OCI-LY7 (cell line): Measurements from ENCODE around the gene CFL1. TPM values are rescaled to one million over a fixed set of nuclear protein-coding genes. Genes with fewer than 3 reads are reported as not detected.

Source experiments
- BruUV-seq: library from RNA; stranded (reverse); fragments of 400-500 nt; replicated peaks from 2 replicates; lab custom pipeline; 2021; lab: Mats Ljungman, UMichigan
- CTCF ChIA-PET: fragments of 300-600 bp; sonication (Branson Sonifier 250); formaldehyde crosslinking; loops from one replicate; lab custom pipeline; 2022; ENCODE audit warnings: antibody characterized with exemption; ENCODE audit not compliant: unreplicated experiment; lab: Charles Lee
- POLR2A ChIA-PET: fragments of 300-600 bp; sonication (Branson Sonifier 250); formaldehyde crosslinking; loops from one replicate; lab custom pipeline; 2022; ENCODE audit warnings: antibody characterized with exemption; lab: Charles Lee
- DNase-seq: peaks from one replicate; pipeline ENCODE4 v3.0.0-alpha.2; 2015; ENCODE audit warnings: low spot score
- H2AFZ ChIP-seq: fragments of 200-600 bp; sonication (generic), shearing (Covaris generic); 2 replicates; pipeline ENCODE4 v1.6.1; 2014; ENCODE audit warnings: mild to moderate bottlenecking, antibody characterized with exemption, low read length, moderate library complexity
- H3K27ac ChIP-seq: fragments of 200-600 bp; sonication (generic); 2 replicates; pipeline ENCODE4 v1.5.1; 2014; ENCODE audit warnings: mixed run types, low read depth, mild to moderate bottlenecking, moderate library complexity, low read length, inconsistent platforms; ENCODE audit not compliant: poor library complexity, severe bottlenecking
- H3K36me3 ChIP-seq: fragments of 200-600 bp; sonication (generic); 2 replicates; pipeline ENCODE4 v1.6.1; 2014; ENCODE audit warnings: mild to moderate bottlenecking, antibody characterized with exemption, low read length, moderate library complexity, mixed read lengths; ENCODE audit not compliant: insufficient read depth
- H3K4me1 ChIP-seq: fragments of 200-600 bp; sonication (generic); 2 replicates; pipeline ENCODE4 v1.5.1; 2014; ENCODE audit warnings: mild to moderate bottlenecking, low read length; ENCODE audit not compliant: insufficient read depth, poor library complexity, severe bottlenecking
- H3K4me2 ChIP-seq: fragments of 200-600 bp; sonication (generic); 2 replicates; pipeline ENCODE4 v1.6.1; 2014; ENCODE audit warnings: mild to moderate bottlenecking, low read length
- H3K4me3 ChIP-seq: fragments of 200-600 bp; sonication (generic); 2 replicates; pipeline ENCODE4 v1.5.1; 2014; ENCODE audit warnings: mild to moderate bottlenecking, low read depth, low read length; ENCODE audit not compliant: poor library complexity, severe bottlenecking
- H3K79me2 ChIP-seq: fragments of 200-600 bp; sonication (generic); 2 replicates; pipeline ENCODE4 v1.6.1; 2016; ENCODE audit warnings: low read depth, mild to moderate bottlenecking, low read length, moderate library complexity, mixed read lengths; ENCODE audit not compliant: insufficient read depth
- H3K9me2 ChIP-seq: fragments of 200-600 bp; sonication (generic); 2 replicates; pipeline ENCODE4 v1.6.1; 2016; ENCODE audit warnings: mild to moderate bottlenecking, low read length, mixed read lengths; ENCODE audit not compliant: insufficient read depth
- H3K9me3 ChIP-seq: fragments of 200-600 bp; sonication (generic); 2 replicates; pipeline ENCODE4 v1.6.1; 2014; ENCODE audit warnings: mild to moderate bottlenecking, mixed run types, low read length, mixed read lengths
- H4K20me1 ChIP-seq: fragments of 200-600 bp; sonication (generic); 2 replicates; pipeline ENCODE4 v1.6.1; 2014; ENCODE audit warnings: mild to moderate bottlenecking, antibody characterized with exemption, low read length, moderate library complexity, mixed read lengths; ENCODE audit not compliant: insufficient read depth
- EZH2phosphoT487 ChIP-seq: fragments of 200-600 bp; sonication (generic); IDR thresholded peaks from 2 replicates; pipeline ENCODE4 v1.6.1; 2018; ENCODE audit warnings: low read depth, borderline replicate concordance, mild to moderate bottlenecking, mixed run types, antibody characterized with exemption, low read length, moderate library complexity, mixed read lengths
- intact Hi-C: fragments of 100-400 bp; cut with micrococcal nuclease; formaldehyde crosslinking; loops from one replicate; pipeline ENCODE4 v1.10.0; 2022; ENCODE audit not compliant: unreplicated experiment
- total RNA-seq, 2 experiments: library from RNA; depleted of rRNA in 1 of 2; stranded (reverse); fragments of >200 nt in 1 of 2; shearing (Covaris generic) in 1 of 2; gene quantifications; 2 replicates each; pipeline ENCODE4 v1.2.3, GENCODE V29; 2014 to 2022
- TF ChIP-seq, protein P1 (sequence below): fragments of 200-600 bp; sonication (generic); conservative IDR thresholded peaks from 2 replicates; pipeline ENCODE4 v1.5.1; 2014; ENCODE audit warnings: mild to moderate bottlenecking, antibody characterized with exemption, low read length, moderate library complexity, mixed read lengths

The CFL1 gene
- total RNA-seq, 2 experiments from 2014 or later = 1,019 to 1,119 TPM

GRCh38 chr11:65864706-65865471 lies 6.9 kb upstream of the CFL1 start:
- BruUV-seq = no TSS peak
- Histone ChIP-seq H3K4me2 (no peak overlapping the region), H3K36me3 (peaks cover 59% of the 10 kb centered on the region), H3K27ac (no peak overlapping the region), H3K4me3 (no peak overlapping the region), H3K9me3 (no peaks in the 10 kb centered on the region), H3K79me2 (peaks cover 14% of the 10 kb centered on the region; the same call in 1 of the 2 replicates), H4K20me1 (peaks cover 4% of the 10 kb centered on the region; the same call in 1 of the 2 replicates), H2AFZ (no peak overlapping the region), H3K9me2 (no peaks in the 10 kb centered on the region), H3K4me1 (peaks cover 18% of the 10 kb centered on the region)
- intact Hi-C loops = no loop called here
- CTCF ChIA-PET = no interaction called here
- no peak for DNase-seq
- POLR2A ChIA-PET = no interaction called here
- TF ChIP-seq EZH2phosphoT487 = no peak
- TF ChIP-seq, protein P1, sequence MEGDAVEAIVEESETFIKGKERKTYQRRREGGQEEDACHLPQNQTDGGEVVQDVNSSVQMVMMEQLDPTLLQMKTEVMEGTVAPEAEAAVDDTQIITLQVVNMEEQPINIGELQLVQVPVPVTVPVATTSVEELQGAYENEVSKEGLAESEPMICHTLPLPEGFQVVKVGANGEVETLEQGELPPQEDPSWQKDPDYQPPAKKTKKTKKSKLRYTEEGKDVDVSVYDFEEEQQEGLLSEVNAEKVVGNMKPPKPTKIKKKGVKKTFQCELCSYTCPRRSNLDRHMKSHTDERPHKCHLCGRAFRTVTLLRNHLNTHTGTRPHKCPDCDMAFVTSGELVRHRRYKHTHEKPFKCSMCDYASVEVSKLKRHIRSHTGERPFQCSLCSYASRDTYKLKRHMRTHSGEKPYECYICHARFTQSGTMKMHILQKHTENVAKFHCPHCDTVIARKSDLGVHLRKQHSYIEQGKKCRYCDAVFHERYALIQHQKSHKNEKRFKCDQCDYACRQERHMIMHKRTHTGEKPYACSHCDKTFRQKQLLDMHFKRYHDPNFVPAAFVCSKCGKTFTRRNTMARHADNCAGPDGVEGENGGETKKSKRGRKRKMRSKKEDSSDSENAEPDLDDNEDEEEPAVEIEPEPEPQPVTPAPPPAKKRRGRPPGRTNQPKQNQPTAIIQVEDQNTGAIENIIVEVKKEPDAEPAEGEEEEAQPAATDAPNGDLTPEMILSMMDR = no peak

DNA sequence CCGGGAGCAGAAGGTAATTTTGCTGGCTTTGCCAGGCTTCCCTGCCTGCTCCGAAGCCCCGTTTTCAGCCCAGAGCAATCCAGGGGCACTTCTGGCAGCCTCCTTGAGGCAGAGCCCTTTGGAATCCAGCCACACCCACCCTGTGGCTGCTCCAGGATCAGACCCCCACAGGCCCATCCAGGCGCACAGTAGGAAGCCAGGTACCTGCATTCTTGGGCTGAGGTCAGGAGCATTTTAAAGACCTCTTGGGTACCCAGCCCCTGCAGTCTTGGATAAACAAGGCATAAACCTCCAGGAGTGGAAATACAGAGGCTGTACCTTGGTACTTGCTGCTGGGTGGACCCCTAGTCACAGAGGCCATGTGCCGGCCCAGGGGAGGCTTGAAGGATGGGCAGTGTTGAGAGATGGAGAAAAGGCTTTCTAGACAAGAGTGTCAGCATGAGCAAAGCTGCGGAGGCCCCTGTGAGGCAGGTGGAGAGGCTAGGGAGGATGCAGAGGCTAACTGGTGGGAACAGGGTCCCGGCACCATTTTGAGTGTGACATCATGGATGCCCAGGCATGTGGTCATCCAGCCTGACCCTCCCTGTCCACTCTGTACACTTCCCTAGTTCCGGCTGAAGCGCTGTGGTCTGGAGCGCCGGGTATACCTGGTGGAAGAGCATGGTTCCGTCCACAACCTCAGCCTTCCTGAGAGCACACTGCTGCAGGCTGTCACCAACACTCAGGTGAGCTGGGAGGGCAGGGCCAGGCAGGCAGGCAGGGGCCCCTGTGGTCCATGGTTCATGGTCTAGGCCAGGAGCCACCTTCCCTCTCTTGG lies 6.1 kb upstream of the CFL1 start:
- ChIA-PET POLR2A (interaction anchor here (0.6 kb wide), 1 partner anchor 190 kb away, joined by 4 read pairs; no protein-coding TSS in a partner anchor), CTCF (interaction anchor here (0.6 kb wide), 1 partner anchor 25 kb away, joined by 3 read pairs; no protein-coding TSS in a partner anchor)
- no TSS peak for BruUV-seq
- H4K20me1 ChIP-seq = peaks cover 4% of the 10 kb centered on the region; the same call in 1 of the 2 replicates
- no peak overlapping the region for H3K4me2 ChIP-seq
- intact Hi-C loops = no loop called here
- H3K27ac ChIP-seq = no peak overlapping the region
- no peaks in the 10 kb centered on the region for H3K9me3 ChIP-seq
- TF ChIP-seq EZH2phosphoT487 = no peak
- TF ChIP-seq, protein P1 = no peak
- peaks cover 59% of the 10 kb centered on the region for H3K36me3 ChIP-seq
- no peaks in the 10 kb centered on the region for H3K9me2 ChIP-seq
- no peak overlapping the region for H3K4me3 ChIP-seq
- peaks cover 14% of the 10 kb centered on the region; the same call in 1 of the 2 replicates for H3K79me2 ChIP-seq
- DNase-seq = no peak
- no peak overlapping the region for H2AFZ ChIP-seq
- H3K4me1 ChIP-seq = peaks cover 22% of the 10 kb centered on the region
